ENCODE data around the gene JMJD6. TPM values are rescaled to one million over a fixed set of nuclear protein-coding genes. Genes with fewer than 3 reads are reported as not detected.
A peak's percentile ranks its signal among the peaks of the same experiment; 100 is the strongest.
"Not testable (repeated sequence)": the region's sequence is repeated elsewhere in the genome, so short reads cannot be mapped to it uniquely, and the experiment has no call there.

JMJD6 gene
- total and polyA plus RNA-seq, 2 experiments from 2014 or later, result 11.4 to 12.8 TPM

- not testable (repeated sequence) for H3K79me2 ChIP-seq (replicated peaks; ENCODE audit: insufficient read depth); H3F3A ChIP-seq (replicated peaks; ENCODE audit: low read depth); ATAC-seq; H3K4me3 ChIP-seq; H3K4me2 ChIP-seq; H3K36me3 Mint-ChIP-seq (ENCODE audit: low read depth); H3K9me2 ChIP-seq (ENCODE audit: insufficient read depth); H3K27ac ChIP-seq (ENCODE audit: low read depth); H3K9me3 Mint-ChIP-seq; H4K20me1 ChIP-seq (replicated peaks; ENCODE audit: insufficient read depth); H3K27ac Mint-ChIP-seq; H3K4me3 Mint-ChIP-seq; H3K27me3 ChIP-seq (ENCODE audit: insufficient read depth); H3K36me3 ChIP-seq (ENCODE audit: insufficient read depth); DNase-seq (ENCODE audit: low spot score); H2AFZ ChIP-seq
- peaks cover 43% of the 10 kb centered on the region for H3K4me1 Mint-ChIP-seq
- H3K4me1 ChIP-seq (ENCODE audit: insufficient read depth), result peaks cover 35% of the 10 kb centered on the region
- H3K27me3 Mint-ChIP-seq (ENCODE audit: insufficient read depth, low read depth, poor library complexity), result peaks cover 17% of the 10 kb centered on the region
Measured at GRCh38 chr17:76698466-76698977, 27.9 kb downstream of the JMJD6 start.

GRCh38 chr17:76697702-76698465, 28.5 kb downstream of the JMJD6 start:
- Mint-ChIP-seq H3K9me3 (no peaks in the 10 kb centered on the region), H3K36me3 (ENCODE audit: low read depth) (no peaks in the 10 kb centered on the region), H3K4me3 (no peak overlapping the region), H3K27ac (no peak overlapping the region), H3K27me3 (ENCODE audit: insufficient read depth, low read depth, poor library complexity) (peaks cover 17% of the 10 kb centered on the region), H3K4me1 (peaks cover 43% of the 10 kb centered on the region)
- DNase-seq (ENCODE audit: low spot score), result peak; percentile 70
- peak overlapping the region; percentile 64 for H3K4me2 ChIP-seq
- peaks cover 35% of the 10 kb centered on the region for H3K4me1 ChIP-seq (ENCODE audit: insufficient read depth)
- no peaks in the 10 kb centered on the region for H4K20me1 ChIP-seq (replicated peaks; ENCODE audit: insufficient read depth)
- H3K27me3 ChIP-seq (ENCODE audit: insufficient read depth), result no peaks in the 10 kb centered on the region
- ATAC-seq, result peak; percentile 63
- H3K79me2 ChIP-seq (replicated peaks; ENCODE audit: insufficient read depth), result peaks cover 6% of the 10 kb centered on the region; the same call in 1 of the 2 replicates
- H3K27ac ChIP-seq (ENCODE audit: low read depth), result no peak overlapping the region
- H2AFZ ChIP-seq, result no peak overlapping the region
- TF ChIP-seq ZNF331 (CRISPR knock-in tag; IDR thresholded peaks at IDR 0.05; ENCODE audit: low read depth) (no peak), EZH2phosphoT487 (IDR thresholded peaks at IDR 0.05; ENCODE audit: unreplicated experiment) (no peak), STAT1 (IDR thresholded peaks at IDR 0.05; ENCODE audit: unreplicated experiment) (no peak), ETS1 (IDR thresholded peaks at IDR 0.05) (no peak)
- TF ChIP-seq, protein P1, sequence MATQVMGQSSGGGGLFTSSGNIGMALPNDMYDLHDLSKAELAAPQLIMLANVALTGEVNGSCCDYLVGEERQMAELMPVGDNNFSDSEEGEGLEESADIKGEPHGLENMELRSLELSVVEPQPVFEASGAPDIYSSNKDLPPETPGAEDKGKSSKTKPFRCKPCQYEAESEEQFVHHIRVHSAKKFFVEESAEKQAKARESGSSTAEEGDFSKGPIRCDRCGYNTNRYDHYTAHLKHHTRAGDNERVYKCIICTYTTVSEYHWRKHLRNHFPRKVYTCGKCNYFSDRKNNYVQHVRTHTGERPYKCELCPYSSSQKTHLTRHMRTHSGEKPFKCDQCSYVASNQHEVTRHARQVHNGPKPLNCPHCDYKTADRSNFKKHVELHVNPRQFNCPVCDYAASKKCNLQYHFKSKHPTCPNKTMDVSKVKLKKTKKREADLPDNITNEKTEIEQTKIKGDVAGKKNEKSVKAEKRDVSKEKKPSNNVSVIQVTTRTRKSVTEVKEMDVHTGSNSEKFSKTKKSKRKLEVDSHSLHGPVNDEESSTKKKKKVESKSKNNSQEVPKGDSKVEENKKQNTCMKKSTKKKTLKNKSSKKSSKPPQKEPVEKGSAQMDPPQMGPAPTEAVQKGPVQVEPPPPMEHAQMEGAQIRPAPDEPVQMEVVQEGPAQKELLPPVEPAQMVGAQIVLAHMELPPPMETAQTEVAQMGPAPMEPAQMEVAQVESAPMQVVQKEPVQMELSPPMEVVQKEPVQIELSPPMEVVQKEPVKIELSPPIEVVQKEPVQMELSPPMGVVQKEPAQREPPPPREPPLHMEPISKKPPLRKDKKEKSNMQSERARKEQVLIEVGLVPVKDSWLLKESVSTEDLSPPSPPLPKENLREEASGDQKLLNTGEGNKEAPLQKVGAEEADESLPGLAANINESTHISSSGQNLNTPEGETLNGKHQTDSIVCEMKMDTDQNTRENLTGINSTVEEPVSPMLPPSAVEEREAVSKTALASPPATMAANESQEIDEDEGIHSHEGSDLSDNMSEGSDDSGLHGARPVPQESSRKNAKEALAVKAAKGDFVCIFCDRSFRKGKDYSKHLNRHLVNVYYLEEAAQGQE (IDR thresholded peaks at IDR 0.05; ENCODE audit: unreplicated experiment), result no peak
- H3K36me3 ChIP-seq (ENCODE audit: insufficient read depth), result no peaks in the 10 kb centered on the region
- H3F3A ChIP-seq (replicated peaks; ENCODE audit: low read depth), result no peaks in the 10 kb centered on the region
- H3K4me3 ChIP-seq, result 0 out of 2 replicates have a peak overlapping the region, but pooled peaks have one; percentile 20
- H3K9me2 ChIP-seq (ENCODE audit: insufficient read depth), result no peaks in the 10 kb centered on the region

Data from GM23338 (cell line).